Caco-2 (cell line): ENCODE data around the gene RPL22L1. TPM values are rescaled to one million over a fixed set of nuclear protein-coding genes. Genes with fewer than 3 reads are reported as not detected.

Source experiments
- BruUV-seq: library from RNA; stranded (reverse); fragments of 400-500 nt; replicated peaks from 2 replicates; lab custom pipeline; 2021; lab: Mats Ljungman, UMichigan
- CTCF ChIA-PET: fragments of 300-600 bp; sonication (Branson Sonifier 250); formaldehyde crosslinking; loops from one replicate; lab custom pipeline; 2022; ENCODE audit warnings: antibody characterized with exemption; lab: Charles Lee
- POLR2A ChIA-PET: fragments of 300-600 bp; sonication (Branson Sonifier 250); formaldehyde crosslinking; loops from one replicate; lab custom pipeline; 2022; ENCODE audit warnings: antibody characterized with exemption; lab: Charles Lee
- DNase-seq, 2 experiments: peaks; one replicate each; pipeline versions ENCODE4 v3.0.0 to v3.0.0-alpha.2; 2020 to 2022
- H3K27me3 ChIP-seq: replicated peaks from 2 replicates; pipeline ENCODE4 v1.6.0; 2011; ENCODE audit warnings: low read length; ENCODE audit not compliant: control insufficient read depth, insufficient read depth
- H3K36me3 ChIP-seq: 2 replicates; pipeline ENCODE4 v1.5.1; 2011; ENCODE audit warnings: low read length; ENCODE audit not compliant: control insufficient read depth, insufficient read depth
- H3K4me1 ChIP-seq: fragments of 250-450 bp; sonication (Bioruptor Pico); 2 replicates; pipeline ENCODE4 v1.5.1; 2020; ENCODE audit warnings: mild to moderate bottlenecking
- H3K4me3 ChIP-seq: 2 replicates; pipeline ENCODE4 v1.5.1; 2011; ENCODE audit warnings: low read depth, mild to moderate bottlenecking, control low read depth, low read length
- H3K9me3 ChIP-seq: fragments of 250-450 bp; sonication (Bioruptor Pico); 2 replicates; pipeline ENCODE4 v1.5.1; 2020; ENCODE audit warnings: mild to moderate bottlenecking, moderate library complexity
- H3K27ac Mint-ChIP-seq: one replicate; pipeline ENCODE4 v1.8.0; 2022; ENCODE audit warnings: mixed read lengths; ENCODE audit not compliant: unreplicated experiment
- H3K27me3 Mint-ChIP-seq: one replicate; pipeline ENCODE4 v1.8.0; 2022; ENCODE audit warnings: mixed read lengths; ENCODE audit not compliant: insufficient read depth, unreplicated experiment
- H3K36me3 Mint-ChIP-seq: one replicate; pipeline ENCODE4 v1.8.0; 2022; ENCODE audit warnings: mild to moderate bottlenecking, mixed read lengths; ENCODE audit not compliant: insufficient read depth, unreplicated experiment
- H3K4me1 Mint-ChIP-seq: one replicate; pipeline ENCODE4 v1.8.0; 2022; ENCODE audit warnings: low read depth, mixed read lengths; ENCODE audit not compliant: unreplicated experiment
- H3K4me3 Mint-ChIP-seq: one replicate; pipeline ENCODE4 v1.8.0; 2022; ENCODE audit warnings: mild to moderate bottlenecking, moderate library complexity, mixed read lengths; ENCODE audit not compliant: unreplicated experiment
- H3K9me3 Mint-ChIP-seq: one replicate; pipeline ENCODE4 v1.8.0; 2022; ENCODE audit warnings: mixed read lengths; ENCODE audit not compliant: unreplicated experiment
- CTCF ChIP-seq, 2 experiments: fragments of 200-600 bp in 1 of 2; IDR thresholded peaks; 1 replicate in 1 of 2; 2 replicates in 1 of 2; pipeline versions ENCODE4 v1.5.1 to v1.8.0; 2011 to 2022; ENCODE audit warnings: antibody characterized with exemption in 1 of 2, control low read depth in 1 of 2, inconsistent platforms in 1 of 2, low read depth in 1 of 2, low read length in 1 of 2, mild to moderate bottlenecking in 1 of 2, moderate library complexity in 1 of 2; ENCODE audit not compliant: insufficient read depth in 1 of 2, severe bottlenecking in 1 of 2, unreplicated experiment in 1 of 2
- intact Hi-C: fragments of 100-400 bp; cut with micrococcal nuclease; formaldehyde crosslinking; loops from one replicate; pipeline ENCODE4 v1.10.0; 2022; ENCODE audit not compliant: unreplicated experiment
- total RNA-seq: library from RNA; stranded (reverse); gene quantifications from 2 replicates; pipeline ENCODE4 v1.2.3, GENCODE V29; 2022

The RPL22L1 gene
- total RNA-seq, 1 experiment from 2014 or later: 31.1 TPM

GRCh38 chr3:170914212-170914611, 44.2 kb upstream of the RPL22L1 start:
- H3K27me3 ChIP-seq: no peaks in the 10 kb centered on the region
- intact Hi-C loops: no loop called here
- no peaks in the 10 kb centered on the region for H3K4me1 ChIP-seq
- Mint-ChIP-seq H3K27me3 (no peaks in the 10 kb centered on the region), H3K27ac (no peak overlapping the region), H3K9me3 (peaks cover 13% of the 10 kb centered on the region), H3K4me3 (no peak overlapping the region), H3K36me3 (peaks cover 21% of the 10 kb centered on the region), H3K4me1 (no peaks in the 10 kb centered on the region)
- BruUV-seq: no TSS peak
- H3K9me3 ChIP-seq: peaks cover 18% of the 10 kb centered on the region
- CTCF ChIA-PET: no interaction called here
- DNase-seq: no peak
- peaks cover 1% of the 10 kb centered on the region for H3K36me3 ChIP-seq
- POLR2A ChIA-PET: no interaction called here
- H3K4me3 ChIP-seq: no peak overlapping the region
- no peak for TF ChIP-seq CTCF (IDR thresholded peaks at IDR 0.05; ENCODE audit: insufficient read depth in 1 of 2, low read depth in 1 of 2, low read length in 1 of 2, severe bottlenecking in 1 of 2, unreplicated experiment in 1 of 2)

GRCh38 chr3:170911051-170911450, 41.1 kb upstream of the RPL22L1 start:
- Mint-ChIP-seq H3K4me3 (no peak overlapping the region), H3K9me3 (no peaks in the 10 kb centered on the region), H3K4me1 (no peaks in the 10 kb centered on the region), H3K36me3 (peaks cover 19% of the 10 kb centered on the region), H3K27me3 (no peaks in the 10 kb centered on the region), H3K27ac (no peak overlapping the region)
- ChIA-PET CTCF (no interaction called here), POLR2A (no interaction called here)
- DNase-seq: no peak
- Histone ChIP-seq H3K36me3 (no peaks in the 10 kb centered on the region), H3K27me3 (no peaks in the 10 kb centered on the region), H3K9me3 (0 out of 2 replicates have a peak, but pooled peaks cover 3% of the 10 kb centered on the region), H3K4me1 (no peaks in the 10 kb centered on the region), H3K4me3 (no peak overlapping the region)
- no TSS peak for BruUV-seq
- no peak for TF ChIP-seq CTCF (IDR thresholded peaks at IDR 0.05; ENCODE audit: insufficient read depth in 1 of 2, low read depth in 1 of 2, low read length in 1 of 2, severe bottlenecking in 1 of 2, unreplicated experiment in 1 of 2)
- intact Hi-C loops: no loop called here

GRCh38 chr3:170910542-170910941, 40.5 kb upstream of the RPL22L1 start:
- ChIA-PET POLR2A (no interaction called here), CTCF (no interaction called here)
- Mint-ChIP-seq H3K4me1 (no peaks in the 10 kb centered on the region), H3K4me3 (peak overlapping the region; percentile 90), H3K9me3 (no peaks in the 10 kb centered on the region), H3K27ac (no peak overlapping the region), H3K36me3 (peaks cover 18% of the 10 kb centered on the region), H3K27me3 (no peaks in the 10 kb centered on the region)
- intact Hi-C loops: no loop called here
- Histone ChIP-seq H3K4me1 (no peaks in the 10 kb centered on the region), H3K9me3 (0 out of 2 replicates have a peak, but pooled peaks cover 3% of the 10 kb centered on the region), H3K27me3 (no peaks in the 10 kb centered on the region), H3K4me3 (no peak overlapping the region), H3K36me3 (no peaks in the 10 kb centered on the region)
- BruUV-seq: no TSS peak
- no peak for TF ChIP-seq CTCF (IDR thresholded peaks at IDR 0.05; ENCODE audit: insufficient read depth in 1 of 2, low read depth in 1 of 2, low read length in 1 of 2, severe bottlenecking in 1 of 2, unreplicated experiment in 1 of 2)
- no peak for DNase-seq
